Stimulated activated CD8-positive, alpha-beta memory T cell treated with anti-CD3 and anti-CD28 coated beads, Interleukin-4, amount 100 ng/mL, for 4 hours (primary cell): ENCODE data around the gene S100A3.
A peak's percentile ranks its signal among the peaks of the same experiment; 100 is the strongest.

ENCODE experiments used
- DNase-seq, 2 donors: peaks; one replicate each; pipeline ENCODE4 v3.0.0-alpha.2; 2020; ENCODE audit warnings: low read depth in 2 of 2, low spot score in 1 of 2

S100A3 gene

GRCh38 chr1:153549741-153550397, 811 bp upstream of the S100A3 start:
- DNase-seq, result no peak

DNA sequence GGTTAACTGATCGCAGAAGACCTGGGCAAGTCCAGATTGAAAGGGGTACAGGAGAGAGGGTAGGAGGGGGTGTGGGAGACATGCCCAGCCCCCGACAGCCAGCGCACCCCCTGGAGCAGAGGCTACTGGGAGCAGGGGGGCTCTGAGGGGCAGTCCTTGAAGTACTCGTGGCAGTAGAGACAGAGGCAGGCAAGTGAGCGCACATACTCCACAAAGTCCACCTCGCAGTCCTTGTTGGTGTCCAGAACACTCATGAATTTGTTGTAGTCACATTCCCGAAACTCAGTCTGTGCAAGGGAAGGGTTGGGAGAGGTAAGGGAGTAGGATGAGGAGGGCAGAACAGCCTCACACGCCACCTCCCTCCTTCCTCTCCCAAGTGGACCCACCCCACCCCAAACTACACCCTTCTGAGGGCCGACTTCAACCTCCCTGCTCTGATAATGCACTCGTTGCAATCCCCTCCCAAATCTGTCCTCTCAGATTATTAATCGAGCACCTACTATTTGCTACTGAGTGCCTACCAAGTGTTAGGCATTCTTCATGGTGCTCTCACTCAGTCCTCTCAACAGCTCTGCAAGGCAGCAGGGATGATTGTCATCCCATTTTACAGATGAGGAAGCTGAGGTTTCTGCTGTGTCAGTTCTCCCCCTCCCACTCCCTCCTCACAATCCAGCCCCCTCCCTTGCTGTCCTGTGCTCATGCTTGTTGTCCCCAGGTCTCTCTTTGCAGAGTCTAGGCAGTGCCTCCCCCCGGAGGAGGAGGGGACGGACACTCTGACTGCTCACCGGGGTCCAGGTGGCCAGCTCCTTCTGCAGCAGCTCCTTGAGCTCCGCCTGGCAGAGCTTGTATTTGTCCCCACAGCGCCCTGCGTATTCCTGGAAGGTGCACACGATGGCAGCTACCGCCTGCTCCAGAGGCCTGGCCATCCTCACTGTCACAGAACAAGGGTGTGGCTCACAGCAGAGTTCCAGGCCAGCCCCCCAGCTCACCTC, 1.2 kb downstream of the S100A3 start:
- DNase-seq, result no peak

DNA sequence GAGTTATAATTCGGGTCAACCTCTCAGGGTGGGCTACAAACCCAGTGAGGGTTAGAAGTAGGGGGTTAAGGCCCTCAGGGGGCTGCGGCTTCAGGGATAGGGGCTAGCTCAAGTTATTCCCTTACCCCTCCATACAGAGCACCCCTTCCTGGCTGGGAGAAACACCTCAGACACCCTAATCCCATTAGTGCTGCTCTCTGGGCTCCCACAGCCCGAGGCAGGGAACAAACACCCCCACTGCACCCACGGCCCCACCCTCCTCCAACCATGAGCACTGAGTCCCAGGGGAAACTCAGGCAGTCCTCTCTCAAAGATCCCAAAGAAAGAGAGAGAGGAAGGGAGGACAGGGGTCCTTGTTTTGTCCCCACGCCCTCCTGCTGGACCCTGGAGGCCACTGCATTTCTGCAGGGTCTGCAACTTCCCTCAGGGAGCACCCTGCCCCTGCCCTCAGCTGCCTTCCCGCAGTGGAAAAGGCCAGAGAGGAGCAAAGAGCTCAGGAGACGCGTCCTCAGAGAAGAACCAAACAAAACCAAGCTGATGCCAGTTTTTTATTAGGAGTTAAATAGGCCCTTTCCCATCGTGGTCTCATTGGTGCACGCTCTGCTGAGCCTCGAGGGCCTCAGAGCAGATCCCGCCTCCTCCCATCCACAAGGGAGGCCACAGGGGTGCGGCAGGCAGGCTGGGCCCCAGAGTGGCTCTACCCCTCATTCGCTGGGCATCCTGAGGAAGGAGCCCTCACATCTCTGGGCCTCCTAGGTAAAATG, 2.1 kb downstream of the S100A3 start:
- no peak for DNase-seq

DNA sequence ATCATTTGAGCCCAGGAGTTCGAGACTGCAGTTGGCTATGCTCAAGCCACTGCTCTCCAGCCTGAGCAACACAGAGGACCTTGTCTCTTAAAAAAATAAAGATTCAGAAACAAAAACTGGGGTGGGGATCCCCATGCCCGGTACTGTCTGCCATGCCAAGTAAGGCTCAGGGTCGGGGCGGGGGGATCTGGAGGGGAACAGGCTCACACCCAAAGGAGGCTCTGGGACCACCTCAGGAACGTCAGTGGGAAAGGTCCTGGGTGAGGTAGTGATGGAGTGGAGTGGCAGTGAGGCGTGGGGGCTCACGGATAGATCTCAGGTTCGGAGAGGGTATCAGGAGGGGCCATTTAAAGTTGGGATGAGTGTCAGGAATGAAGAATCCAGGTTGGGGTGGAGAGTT, 2.7 kb downstream of the S100A3 start:
- DNase-seq, result no peak

- DNase-seq, result peak; percentile 74 to 78
Observed at GRCh38 chr1:153545067-153546055, 3.7 kb downstream of the S100A3 start, which contains the start of gene S100A4. Gene S100A4, minus strand, starts transcription at chr1:153545806. Its CDS starts 1,012 bp downstream, at chr1:153544794.

- no peak for DNase-seq
Observed at GRCh38 chr1:153544453-153545066, 4.5 kb downstream of the S100A3 start.

DNA sequence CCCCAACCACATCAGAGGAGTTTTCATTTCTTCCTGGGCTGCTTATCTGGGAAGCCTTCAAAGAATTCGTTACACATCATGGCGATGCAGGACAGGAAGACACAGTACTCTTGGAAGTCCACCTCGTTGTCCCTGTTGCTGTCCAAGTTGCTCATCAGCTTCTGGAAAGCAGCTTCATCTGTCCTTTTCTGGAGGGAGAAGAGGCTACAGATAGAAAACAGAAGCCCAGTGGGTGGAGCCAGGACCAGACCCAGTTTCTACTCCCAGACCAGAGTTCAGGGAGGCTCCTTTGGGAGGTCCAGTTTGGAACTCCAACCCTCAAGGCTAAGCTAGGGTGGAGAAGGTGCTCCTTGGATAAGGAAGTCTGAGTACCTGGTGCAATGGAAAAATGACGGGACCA, 5.3 kb downstream of the S100A3 start:
- no peak for DNase-seq

- DNase-seq, result no peak
Observed at GRCh38 chr1:153542956-153543711, 5.9 kb downstream of the S100A3 start.

- no peak for DNase-seq
Observed at GRCh38 chr1:153541641-153542590, 7.1 kb downstream of the S100A3 start.

GRCh38 chr1:153540394-153541361, 8.4 kb downstream of the S100A3 start, which contains the start of gene S100A5:
Gene S100A5, minus strand, starts transcription at chr1:153540934. Its CDS starts 743 bp downstream, at chr1:153540191.
- DNase-seq, result peak in 1 of 2 donors; percentile 40

- no peak for DNase-seq
Observed at GRCh38 chr1:153539395-153540093, 9.5 kb downstream of the S100A3 start.

DNA sequence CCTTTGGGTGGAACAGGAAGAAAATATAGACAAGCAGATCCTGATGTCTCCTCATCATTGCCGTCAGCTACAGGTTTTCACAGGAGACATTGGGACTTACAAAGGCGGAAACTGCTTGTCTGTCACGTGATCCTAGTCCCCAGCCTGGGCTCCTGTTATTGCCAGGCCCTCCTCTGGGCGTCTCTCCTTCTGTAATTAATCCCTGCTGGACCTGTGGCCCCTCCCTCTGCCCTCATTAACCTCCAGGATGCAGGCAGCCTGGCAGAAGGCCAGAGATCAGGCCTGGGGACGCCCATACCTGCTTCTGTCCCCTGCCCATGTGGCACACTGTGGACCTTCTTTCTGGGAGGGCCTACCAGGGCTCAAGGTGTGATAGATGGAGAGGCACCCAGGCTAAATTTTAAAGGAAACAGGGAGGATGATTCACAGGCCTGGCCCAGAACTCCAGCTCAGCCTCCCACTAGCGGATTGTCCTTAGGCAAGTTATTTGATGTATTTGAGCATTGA, 10.7 kb downstream of the S100A3 start:
- DNase-seq, result no peak

GRCh38 chr1:153537376-153537730, 11.7 kb downstream of the S100A3 start:
- no peak for DNase-seq

GRCh38 chr1:153536671-153537375, 12.2 kb downstream of the S100A3 start:
- no peak for DNase-seq

DNA sequence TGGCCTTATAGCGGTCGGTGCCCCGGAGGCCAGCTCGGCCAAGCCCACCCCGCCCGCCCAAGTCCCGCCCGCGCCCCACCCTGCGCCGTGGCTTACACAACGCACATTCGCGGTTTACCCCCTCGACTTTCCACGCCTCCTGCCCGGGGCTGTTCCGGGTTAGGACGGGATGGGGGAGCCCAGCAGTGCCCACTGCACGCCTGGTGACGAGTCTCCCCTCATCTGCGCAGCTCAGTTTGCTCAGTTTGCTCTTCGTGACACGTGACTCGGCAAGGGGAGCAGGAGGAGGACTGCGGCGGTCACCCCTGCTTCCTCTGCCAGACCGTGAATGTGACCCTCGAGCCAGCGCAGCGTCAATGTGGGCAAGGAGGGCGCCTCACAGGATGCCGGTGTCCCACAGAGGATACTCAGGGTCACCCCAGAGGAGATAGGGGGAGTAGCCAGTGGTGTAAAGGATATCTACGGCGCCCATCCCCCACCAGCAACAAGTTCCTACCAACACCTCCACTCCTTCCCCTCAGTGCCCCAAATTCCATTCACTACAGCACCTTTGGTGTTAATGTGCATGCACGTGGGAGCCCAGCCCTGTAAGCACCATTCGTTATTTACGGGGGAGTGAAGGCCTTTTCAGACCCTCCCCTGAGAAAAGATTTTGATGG, 12.9 kb downstream of the S100A3 start:
- peak; percentile 60 to 76 for DNase-seq
